PC-3 (cell line): ENCODE data around the gene TGFBI. TPM values are rescaled to one million over a fixed set of nuclear protein-coding genes. Genes with fewer than 3 reads are reported as not detected.

ENCODE experiments used
- ATAC-seq: fragments of 200-7000 bp; cut with Tn5 transposase; 2 replicates; pipeline ENCODE4 v1.9.1; 2020; ENCODE audit warnings: mild to moderate bottlenecking, moderate library complexity
- BruUV-seq: library from RNA; stranded (reverse); fragments of 400-500 nt; replicated peaks from 2 replicates; lab custom pipeline; 2021; lab: Mats Ljungman, UMichigan
- CTCF ChIA-PET: fragments of 300-600 bp; sonication (Branson Sonifier 250); formaldehyde crosslinking; loops from one replicate; lab custom pipeline; 2022; ENCODE audit warnings: antibody characterized with exemption; lab: Charles Lee
- POLR2A ChIA-PET: fragments of 300-600 bp; sonication (Branson Sonifier 250); formaldehyde crosslinking; loops from one replicate; lab custom pipeline; 2022; ENCODE audit warnings: antibody characterized with exemption; ENCODE audit not compliant: unreplicated experiment; lab: Charles Lee
- DNase-seq: peaks from one replicate; pipeline ENCODE4 v3.0.0-alpha.2; 2015
- H2AFZ ChIP-seq: fragments of 300-600 bp; sonication (generic); 2 replicates; pipeline ENCODE4 v1.6.0; 2016; ENCODE audit warnings: antibody characterized with exemption, low read length
- H3F3A ChIP-seq: fragments of 300-600 bp; sonication (generic); one replicate; pipeline ENCODE4 v1.6.0; 2017; ENCODE audit warnings: antibody characterized with exemption, low read length, control low read depth, mild to moderate bottlenecking; ENCODE audit not compliant: unreplicated experiment
- H3K27ac ChIP-seq: fragments of 300-600 bp; sonication (generic); 2 replicates; pipeline ENCODE4 v1.5.1; 2016; ENCODE audit warnings: mild to moderate bottlenecking, low read length
- H3K27me3 ChIP-seq: fragments of 300-600 bp; sonication (generic); 2 replicates; pipeline ENCODE4 v1.6.1; 2016; ENCODE audit warnings: low read length, mixed read lengths
- H3K36me3 ChIP-seq: fragments of 300-600 bp; sonication (generic); 2 replicates; pipeline ENCODE4 v1.6.1; 2016; ENCODE audit warnings: low read depth, mixed run types, low read length, mixed read lengths
- H3K4me1 ChIP-seq: fragments of 300-600 bp; sonication (generic); 2 replicates; pipeline ENCODE4 v1.5.1; 2016; ENCODE audit warnings: low read length; ENCODE audit not compliant: insufficient read depth
- H3K4me2 ChIP-seq: fragments of 300-600 bp; sonication (generic); 2 replicates; pipeline ENCODE4 v1.6.0; 2016; ENCODE audit warnings: low read length
- H3K4me3 ChIP-seq: fragments of 300-600 bp; sonication (generic); 2 replicates; pipeline ENCODE4 v1.5.1; 2016; ENCODE audit warnings: mild to moderate bottlenecking, low read length, mixed read lengths
- H3K79me2 ChIP-seq: fragments of 300-600 bp; sonication (generic); 2 replicates; pipeline ENCODE4 v1.6.1; 2017; ENCODE audit warnings: low read length, mixed read lengths
- H3K9ac ChIP-seq: fragments of 300-600 bp; sonication (generic); 2 replicates; pipeline ENCODE4 v1.6.0; 2016; ENCODE audit warnings: mild to moderate bottlenecking, low read length
- H3K9me2 ChIP-seq: fragments of 300-600 bp; sonication (generic); replicated peaks from 2 replicates; pipeline ENCODE4 v1.6.1; 2016; ENCODE audit warnings: mixed run types, low read length, mixed read lengths
- H3K9me3 ChIP-seq: fragments of 300-600 bp; sonication (generic); 2 replicates; pipeline ENCODE4 v1.6.1; 2016; ENCODE audit warnings: low read length, mixed read lengths
- H4K20me1 ChIP-seq: fragments of 300-600 bp; sonication (generic); 2 replicates; pipeline ENCODE4 v1.6.1; 2016; ENCODE audit warnings: low read length, mixed read lengths
- EZH2 ChIP-seq: fragments of 300-600 bp; sonication (generic); IDR thresholded peaks from one replicate; pipeline ENCODE4 v1.6.1; 2017; ENCODE audit warnings: antibody characterized with exemption, mild to moderate bottlenecking, low read length; ENCODE audit not compliant: unreplicated experiment
- EZH2phosphoT487 ChIP-seq: fragments of 300-600 bp; sonication (generic); IDR thresholded peaks from 2 replicates; pipeline ENCODE4 v1.6.1; 2018; ENCODE audit warnings: mild to moderate bottlenecking, antibody characterized with exemption, low read length, borderline replicate concordance
- intact Hi-C: fragments of 100-400 bp; cut with micrococcal nuclease; formaldehyde crosslinking; loops from 2 replicates; pipeline ENCODE4 v1.9.0; 2023
- total RNA-seq: library from RNA; depleted of rRNA; stranded (reverse); fragments of >200 nt; gene quantifications from 2 replicates; pipeline ENCODE4 v1.2.3, GENCODE V29; 2014
- TF ChIP-seq, protein P1 (sequence below): fragments of 300-600 bp; sonication (generic); conservative IDR thresholded peaks from 2 replicates; pipeline ENCODE4 v1.5.1; 2017; ENCODE audit warnings: antibody characterized with exemption, low read depth, mild to moderate bottlenecking, low read length

The TGFBI gene
- total RNA-seq, 1 experiment from 2014 or later: 4.8 TPM

DNA sequence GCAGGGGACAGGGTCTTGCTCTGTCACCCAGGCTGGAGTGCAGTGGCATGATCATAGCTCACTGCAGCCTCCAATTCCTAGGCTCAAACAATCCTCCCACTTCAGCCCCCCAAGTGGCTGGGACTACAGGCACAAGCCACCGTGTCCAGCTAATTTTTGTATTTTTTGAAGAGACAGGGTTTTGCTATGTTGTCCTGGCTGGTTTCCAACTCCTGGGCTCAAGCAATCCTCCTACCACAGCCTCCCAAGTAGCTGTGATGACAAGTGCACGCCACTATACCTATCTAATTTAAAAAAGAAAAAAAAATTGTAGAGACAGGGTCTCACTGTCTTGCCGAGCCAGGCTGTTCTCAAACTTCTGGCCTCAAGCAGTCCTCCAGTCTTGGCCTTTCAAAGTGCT lies 42.4 kb upstream of the TGFBI start:
- CTCF ChIA-PET: no interaction called here

DNA sequence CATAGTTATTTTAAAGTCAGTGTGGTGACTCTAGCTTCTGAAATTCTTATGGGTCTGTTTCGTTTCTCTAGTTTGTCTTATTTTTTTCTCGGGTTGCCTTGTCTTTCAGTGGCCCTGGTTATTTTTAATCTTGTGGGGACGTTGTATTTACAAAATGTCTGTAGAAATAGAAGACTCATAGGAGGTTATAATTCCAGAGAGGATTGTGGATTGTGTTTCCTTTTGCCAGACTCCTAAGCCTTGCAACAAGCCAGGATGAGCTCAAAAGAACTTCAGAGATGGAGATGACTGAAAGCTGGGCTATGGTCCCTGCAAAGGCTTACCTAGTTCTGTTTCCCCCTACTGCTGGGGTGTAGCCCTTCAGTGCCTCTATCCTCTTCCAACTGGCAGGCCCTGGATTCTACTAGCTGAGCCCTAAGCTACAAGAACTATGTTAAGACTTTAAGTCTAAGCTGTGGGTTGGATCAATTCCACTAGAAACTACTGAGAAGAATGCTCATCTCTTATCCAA lies 41.8 kb upstream of the TGFBI start:
- Histone ChIP-seq H3K9ac (no peak overlapping the region), H3K27ac (no peak overlapping the region), H3F3A (no peaks in the 10 kb centered on the region), H3K9me3 (no peaks in the 10 kb centered on the region), H4K20me1 (no peaks in the 10 kb centered on the region), H3K36me3 (no peaks in the 10 kb centered on the region), H3K79me2 (no peaks in the 10 kb centered on the region), H3K4me1 (no peaks in the 10 kb centered on the region), H3K9me2 (no peaks in the 10 kb centered on the region), H2AFZ (no peak overlapping the region), H3K27me3 (no peaks in the 10 kb centered on the region), H3K4me2 (no peak overlapping the region), H3K4me3 (no peak overlapping the region)
- no TSS peak for BruUV-seq
- DNase-seq (no peak), ATAC-seq (no peak)
- intact Hi-C loops: no loop called here
- ChIA-PET POLR2A (interaction anchor here (0.6 kb wide), 1 partner anchor 1860 kb away, joined by 3 read pairs; no protein-coding TSS in a partner anchor), CTCF (no interaction called here)
- TF ChIP-seq, protein P1, sequence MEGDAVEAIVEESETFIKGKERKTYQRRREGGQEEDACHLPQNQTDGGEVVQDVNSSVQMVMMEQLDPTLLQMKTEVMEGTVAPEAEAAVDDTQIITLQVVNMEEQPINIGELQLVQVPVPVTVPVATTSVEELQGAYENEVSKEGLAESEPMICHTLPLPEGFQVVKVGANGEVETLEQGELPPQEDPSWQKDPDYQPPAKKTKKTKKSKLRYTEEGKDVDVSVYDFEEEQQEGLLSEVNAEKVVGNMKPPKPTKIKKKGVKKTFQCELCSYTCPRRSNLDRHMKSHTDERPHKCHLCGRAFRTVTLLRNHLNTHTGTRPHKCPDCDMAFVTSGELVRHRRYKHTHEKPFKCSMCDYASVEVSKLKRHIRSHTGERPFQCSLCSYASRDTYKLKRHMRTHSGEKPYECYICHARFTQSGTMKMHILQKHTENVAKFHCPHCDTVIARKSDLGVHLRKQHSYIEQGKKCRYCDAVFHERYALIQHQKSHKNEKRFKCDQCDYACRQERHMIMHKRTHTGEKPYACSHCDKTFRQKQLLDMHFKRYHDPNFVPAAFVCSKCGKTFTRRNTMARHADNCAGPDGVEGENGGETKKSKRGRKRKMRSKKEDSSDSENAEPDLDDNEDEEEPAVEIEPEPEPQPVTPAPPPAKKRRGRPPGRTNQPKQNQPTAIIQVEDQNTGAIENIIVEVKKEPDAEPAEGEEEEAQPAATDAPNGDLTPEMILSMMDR: no peak
- no peak for TF ChIP-seq EZH2phosphoT487

More for the DNA sequence above, 42.4 kb upstream of the TGFBI start:
- intact Hi-C loops: no loop called here
- no peaks in the 10 kb centered on the region for H3F3A ChIP-seq
- no peaks in the 10 kb centered on the region for H3K9me3 ChIP-seq
- no peaks in the 10 kb centered on the region for H4K20me1 ChIP-seq
- no peaks in the 10 kb centered on the region for H3K4me1 ChIP-seq
- H3K27me3 ChIP-seq: no peaks in the 10 kb centered on the region
- no peak overlapping the region for H3K9ac ChIP-seq
- H3K27ac ChIP-seq: no peak overlapping the region
- ATAC-seq (no peak), DNase-seq (no peak)
- H3K36me3 ChIP-seq: no peaks in the 10 kb centered on the region
- POLR2A ChIA-PET: interaction anchor here (0.6 kb wide), 1 partner anchor 1861 kb away, joined by 3 read pairs; no protein-coding TSS in a partner anchor
- no TSS peak for BruUV-seq
- H3K79me2 ChIP-seq: no peaks in the 10 kb centered on the region
- TF ChIP-seq EZH2phosphoT487 (no peak), EZH2 (no peak)
- TF ChIP-seq, protein P1: no peak
- H2AFZ ChIP-seq: no peak overlapping the region
- H3K4me3 ChIP-seq: no peak overlapping the region
- H3K4me2 ChIP-seq: no peak overlapping the region
- H3K9me2 ChIP-seq: no peaks in the 10 kb centered on the region

DNA sequence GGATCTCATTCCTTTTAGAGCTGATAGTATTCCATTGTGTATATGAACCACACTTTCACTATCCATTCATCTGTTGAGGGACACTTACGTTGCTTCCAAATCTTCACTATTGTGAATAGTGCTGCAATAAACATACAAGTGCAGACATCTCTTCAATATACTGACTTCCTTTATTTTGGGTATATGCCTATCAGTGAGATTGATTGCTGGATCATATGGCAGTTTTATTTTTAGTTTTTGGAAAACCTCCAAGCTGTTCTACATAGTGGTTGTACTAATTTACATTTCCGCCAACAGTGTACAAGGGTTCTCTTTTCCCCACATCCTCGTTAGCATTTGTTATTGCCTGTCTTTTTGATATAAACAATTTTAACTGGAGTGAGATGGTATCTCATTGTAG lies 40.2 kb upstream of the TGFBI start:
- Histone ChIP-seq H2AFZ (no peak overlapping the region), H3K9me3 (no peaks in the 10 kb centered on the region), H3K79me2 (no peaks in the 10 kb centered on the region), H3K9me2 (no peaks in the 10 kb centered on the region), H3K4me1 (peaks cover 3% of the 10 kb centered on the region), H3K4me3 (no peak overlapping the region), H3K4me2 (no peak overlapping the region), H3K27ac (no peak overlapping the region), H3K9ac (no peak overlapping the region), H3K27me3 (no peaks in the 10 kb centered on the region), H3F3A (no peaks in the 10 kb centered on the region), H4K20me1 (no peaks in the 10 kb centered on the region), H3K36me3 (no peaks in the 10 kb centered on the region)
- ChIA-PET POLR2A (no interaction called here), CTCF (no interaction called here)
- no peak for TF ChIP-seq EZH2phosphoT487
- TF ChIP-seq, protein P1: no peak
- TF ChIP-seq EZH2: no peak
- intact Hi-C loops: no loop called here
- no peak for ATAC-seq
- BruUV-seq: no TSS peak
- no peak for DNase-seq
